DND-41 (cell line): ENCODE results near the gene LRFN2.

Source experiments
- ATAC-seq: fragments of 200-7000 bp; cut with Tn5 transposase; 3 replicates; pipeline ENCODE4 v1.9.1; 2021; ENCODE audit warnings: low read depth; ENCODE audit not compliant: insufficient read depth
- DNase-seq: peaks from one replicate; pipeline ENCODE4 v3.0.0-alpha.2; 2020
- H2AFZ ChIP-seq: 2 replicates; pipeline ENCODE4 v1.6.0; 2012; ENCODE audit warnings: low read depth, low read length
- H3K27ac ChIP-seq: 2 replicates; pipeline ENCODE4 v1.5.1; 2012; ENCODE audit warnings: low read length, inconsistent platforms
- H3K27me3 ChIP-seq: fragments of 200-600 bp; sonication (generic); 2 replicates; pipeline ENCODE4 v1.6.0; 2012; ENCODE audit warnings: low read length, mild to moderate bottlenecking, inconsistent platforms; ENCODE audit not compliant: insufficient read depth, poor library complexity
- H3K36me3 ChIP-seq: 2 replicates; pipeline ENCODE4 v1.5.1; 2012; ENCODE audit warnings: low read length, inconsistent platforms; ENCODE audit not compliant: insufficient read depth
- H3K4me1 ChIP-seq: 2 replicates; pipeline ENCODE4 v1.5.1; 2012; ENCODE audit warnings: mild to moderate bottlenecking, low read length; ENCODE audit not compliant: insufficient read depth
- H3K4me2 ChIP-seq: 2 replicates; pipeline ENCODE4 v1.6.0; 2012; ENCODE audit warnings: mild to moderate bottlenecking, moderate library complexity, low read length, inconsistent platforms; ENCODE audit not compliant: insufficient read depth
- H3K4me3 ChIP-seq, 2 experiments: fragments of 200-600 bp in 1 of 2; shearing (Covaris generic) in 1 of 2; 2 replicates each; pipeline ENCODE4 v1.5.1; 2012 to 2016; ENCODE audit warnings: inconsistent platforms in 2 of 2, low read length in 2 of 2, mild to moderate bottlenecking in 2 of 2, low read depth in 1 of 2, moderate library complexity in 1 of 2
- H3K79me2 ChIP-seq: 2 replicates; pipeline ENCODE4 v1.6.0; 2012; ENCODE audit warnings: low read length, inconsistent platforms; ENCODE audit not compliant: insufficient read depth
- H3K9ac ChIP-seq: 2 replicates; pipeline ENCODE4 v1.6.0; 2012; ENCODE audit warnings: low read depth, mild to moderate bottlenecking, inconsistent platforms, low read length, moderate library complexity
- H3K9me3 ChIP-seq: 2 replicates; pipeline ENCODE4 v1.5.1; 2012; ENCODE audit warnings: low read length, moderate library complexity, mild to moderate bottlenecking, inconsistent platforms; ENCODE audit not compliant: insufficient read depth, severe bottlenecking
- H4K20me1 ChIP-seq: 2 replicates; pipeline ENCODE4 v1.6.0; 2012; ENCODE audit warnings: low read length; ENCODE audit not compliant: insufficient read depth
- CTCF ChIP-seq: IDR thresholded peaks from 2 replicates; pipeline ENCODE4 v1.5.1; 2012; ENCODE audit warnings: borderline replicate concordance, low read length, moderate library complexity, mild to moderate bottlenecking; ENCODE audit not compliant: poor library complexity, severe bottlenecking; ENCODE audit errors: extremely low read depth
- EZH2 ChIP-seq: IDR thresholded peaks from 3 replicates; pipeline ENCODE4 v1.6.1; 2012; ENCODE audit warnings: borderline replicate concordance, low read depth, mild to moderate bottlenecking, moderate library complexity, low read length, inconsistent platforms; ENCODE audit not compliant: severe bottlenecking

LRFN2 gene

GRCh38 chr6:40586369-40587201 is 579 bp downstream of the LRFN2 start:
- Histone ChIP-seq H3K27me3 (peaks cover 26% of the 10 kb centered on the region), H3K9ac (peak overlapping the region; percentile 54), H3K4me3 (peak overlapping the region; percentile 18 to 62; a peak in 3 of 4 replicates), H3K4me1 (peaks cover 52% of the 10 kb centered on the region), H4K20me1 (no peaks in the 10 kb centered on the region), H2AFZ (peak overlapping the region; percentile 19), H3K36me3 (no peaks in the 10 kb centered on the region), H3K4me2 (peak overlapping the region; percentile 79), H3K79me2 (no peaks in the 10 kb centered on the region), H3K27ac (peak overlapping the region; percentile 56), H3K9me3 (no peaks in the 10 kb centered on the region)
- DNase-seq (peak; percentile 16), ATAC-seq (no peak)
- TF ChIP-seq EZH2: peak; percentile 48
- TF ChIP-seq CTCF: no peak

- DNase-seq: peak; percentile 35
- Histone ChIP-seq H3K4me1 (peaks cover 52% of the 10 kb centered on the region), H3K36me3 (no peaks in the 10 kb centered on the region), H3K27me3 (peaks cover 26% of the 10 kb centered on the region), H3K4me2 (peak overlapping the region; percentile 79), H3K9ac (peak overlapping the region; percentile 54), H3K27ac (peak overlapping the region; percentile 56), H3K79me2 (no peaks in the 10 kb centered on the region), H2AFZ (no peak overlapping the region), H3K9me3 (no peaks in the 10 kb centered on the region), H3K4me3 (peak overlapping the region in 1 of 2 experiments; percentile 62; a peak in 3 of 4 replicates), H4K20me1 (no peaks in the 10 kb centered on the region)
- TF ChIP-seq EZH2 (no peak), CTCF (no peak)
- ATAC-seq: no peak
Observed at GRCh38 chr6:40585651-40586269, 1.4 kb downstream of the LRFN2 start.

GRCh38 chr6:40585223-40585622 is 1.9 kb downstream of the LRFN2 start:
- H3K4me3 ChIP-seq: peak overlapping the region in 1 of 2 experiments; percentile 62; a peak in 2 of 4 replicates
- peak overlapping the region; percentile 54; the same call in 1 of the 2 replicates for H3K9ac ChIP-seq

More at GRCh38 chr6:40585223-40585622, 1.9 kb downstream of the LRFN2 start:
- Histone ChIP-seq H3K9me3 (no peaks in the 10 kb centered on the region), H4K20me1 (no peaks in the 10 kb centered on the region), H2AFZ (no peak overlapping the region), H3K27ac (peak overlapping the region; percentile 56), H3K4me2 (peak overlapping the region; percentile 79), H3K36me3 (no peaks in the 10 kb centered on the region), H3K4me1 (peaks cover 52% of the 10 kb centered on the region), H3K27me3 (peaks cover 26% of the 10 kb centered on the region), H3K79me2 (no peaks in the 10 kb centered on the region)
- TF ChIP-seq CTCF: no peak
- no peak for TF ChIP-seq EZH2
- no peak for ATAC-seq
- no peak for DNase-seq
